GM18502 (cell line): ENCODE results near the gene NUFIP2.
"Not testable (repeated sequence)": the region's sequence is repeated elsewhere in the genome, so short reads cannot be mapped to it uniquely, and the experiment has no call there.

Experiments
- ATAC-seq: cut with Tn5 transposase; IDR thresholded peaks from one replicate; pipeline ENCODE4 v1.9.1; 2021; ENCODE audit warnings: mild to moderate bottlenecking; ENCODE audit not compliant: unreplicated experiment, poor library complexity

NUFIP2 gene

DNA sequence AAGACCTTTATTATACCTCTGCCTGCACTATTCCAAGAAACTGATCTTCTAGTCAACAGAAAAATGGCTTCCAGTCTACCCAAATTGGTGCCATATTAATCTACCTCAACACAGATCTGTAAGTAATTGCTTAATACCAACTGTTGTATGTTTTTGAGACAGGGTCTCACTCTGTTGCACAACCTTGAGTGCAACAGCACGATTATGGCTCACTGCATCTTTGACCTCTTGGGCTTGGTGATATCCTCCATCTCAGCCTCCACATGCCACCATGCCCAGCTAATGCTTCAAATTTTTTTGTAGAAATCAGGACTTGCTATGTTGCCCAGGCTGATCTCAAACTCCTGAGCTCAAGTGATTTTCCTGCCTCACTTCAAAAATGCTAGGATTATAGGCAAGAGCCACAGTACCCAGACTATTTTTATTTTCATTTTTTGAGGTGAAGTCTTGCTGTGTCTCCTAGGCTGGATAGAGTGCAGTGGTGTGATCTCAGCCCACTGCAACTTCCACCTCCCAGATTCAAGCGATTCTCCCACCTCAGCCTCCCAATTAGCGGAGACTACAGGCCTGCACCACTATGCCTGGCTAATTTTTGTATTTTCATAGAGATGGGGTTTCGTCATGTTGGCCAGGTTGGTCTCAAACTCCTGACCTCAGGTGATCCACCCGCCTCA is 14.4 kb downstream of the NUFIP2 start:
- no peak for ATAC-seq

DNA sequence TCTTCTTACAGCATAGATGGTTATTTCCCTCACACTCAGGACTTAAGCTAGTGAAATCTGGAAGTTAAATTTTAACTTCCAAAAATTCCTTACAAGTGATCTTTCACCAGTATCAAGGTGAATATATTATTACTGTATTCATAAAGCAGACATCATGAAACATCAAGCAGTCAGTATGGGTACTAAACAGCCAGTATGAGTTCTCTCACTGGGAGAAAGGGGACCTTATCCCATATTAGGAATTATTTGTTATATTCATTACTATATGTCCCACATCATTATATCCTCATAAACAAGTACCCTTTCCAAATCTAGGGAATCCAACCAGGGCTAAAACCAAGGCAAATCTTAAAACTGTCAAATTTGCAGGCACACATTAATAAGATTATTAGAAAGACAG is 15.3 kb downstream of the NUFIP2 start:
- ATAC-seq = no peak

DNA sequence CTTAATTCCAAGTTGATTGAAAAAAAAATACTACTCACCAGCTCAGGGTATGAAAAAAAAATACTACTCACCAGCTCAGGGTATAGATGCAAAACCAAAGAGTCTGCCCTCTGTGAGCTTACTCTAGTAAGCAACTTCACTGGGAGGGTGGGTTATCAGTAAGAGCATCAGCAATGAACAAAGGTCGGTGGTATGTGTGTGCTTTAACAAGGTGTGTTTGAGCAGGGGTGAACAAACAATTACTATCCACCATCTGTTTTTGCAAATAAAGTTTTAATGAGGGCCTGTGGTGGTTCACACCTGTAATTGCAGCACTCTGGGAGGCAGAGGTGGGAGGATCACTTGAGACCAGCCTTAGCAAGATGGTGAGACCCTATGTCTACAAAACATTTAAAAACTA is 20.0 kb downstream of the NUFIP2 start:
- no peak for ATAC-seq

DNA sequence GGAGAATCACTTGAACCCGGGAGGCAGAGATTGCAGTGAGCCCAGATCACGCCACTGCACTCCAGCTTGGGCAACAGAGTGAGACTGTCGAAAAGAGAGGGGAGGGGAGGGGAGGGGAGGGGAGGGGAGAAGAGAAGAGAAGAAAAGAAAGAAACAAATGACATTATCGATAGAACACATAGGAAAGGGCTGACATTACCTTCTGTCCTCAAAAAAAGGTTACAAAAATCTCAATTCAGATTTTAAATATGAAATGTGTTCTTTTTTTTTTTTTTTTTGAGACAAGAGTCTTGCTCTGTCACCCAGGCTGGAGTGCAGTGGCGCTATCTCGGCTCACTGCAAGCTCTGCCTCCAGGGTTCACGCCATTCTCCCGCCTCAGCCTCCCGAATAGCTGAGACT is 22.0 kb downstream of the NUFIP2 start:
- ATAC-seq = not testable (repeated sequence)

DNA sequence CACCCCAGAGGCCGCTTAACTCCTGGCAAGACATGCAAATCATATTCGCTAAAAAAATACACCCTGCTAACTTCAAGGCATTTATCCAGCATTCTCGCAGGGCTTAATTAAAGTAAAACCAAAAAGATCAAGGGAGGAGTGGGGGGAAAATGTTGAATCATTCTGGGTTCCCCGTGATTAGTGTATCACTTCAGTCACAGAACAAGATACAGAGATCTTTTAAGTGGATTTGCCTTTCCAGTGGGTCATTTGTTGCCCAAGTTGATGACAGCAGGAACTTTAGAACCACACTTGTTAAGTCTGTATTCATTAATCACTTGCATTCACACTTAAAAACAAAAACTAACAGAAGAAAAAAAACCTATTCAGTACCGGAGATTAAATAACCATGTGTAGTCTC is 30.0 kb downstream of the NUFIP2 start:
- ATAC-seq = no peak

DNA sequence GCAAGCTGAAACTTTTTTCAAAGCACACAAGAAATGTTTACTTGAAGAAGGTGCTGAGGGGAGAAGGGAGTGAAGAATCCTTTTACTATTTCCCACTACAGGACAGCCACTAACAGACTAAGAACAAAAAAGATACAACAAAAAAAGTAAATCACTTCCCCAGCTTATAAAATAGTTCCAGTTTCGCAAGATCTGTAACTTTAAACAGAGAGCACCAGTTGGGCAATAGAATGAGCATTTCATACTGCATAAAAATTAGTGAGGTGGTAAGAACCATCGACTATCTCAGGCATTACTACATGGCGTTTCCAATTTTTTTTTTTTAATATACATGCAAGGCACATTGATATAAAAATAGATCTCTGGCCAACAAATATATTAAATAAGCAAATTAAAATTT is 36.2 kb downstream of the NUFIP2 start:
- no peak for ATAC-seq

DNA sequence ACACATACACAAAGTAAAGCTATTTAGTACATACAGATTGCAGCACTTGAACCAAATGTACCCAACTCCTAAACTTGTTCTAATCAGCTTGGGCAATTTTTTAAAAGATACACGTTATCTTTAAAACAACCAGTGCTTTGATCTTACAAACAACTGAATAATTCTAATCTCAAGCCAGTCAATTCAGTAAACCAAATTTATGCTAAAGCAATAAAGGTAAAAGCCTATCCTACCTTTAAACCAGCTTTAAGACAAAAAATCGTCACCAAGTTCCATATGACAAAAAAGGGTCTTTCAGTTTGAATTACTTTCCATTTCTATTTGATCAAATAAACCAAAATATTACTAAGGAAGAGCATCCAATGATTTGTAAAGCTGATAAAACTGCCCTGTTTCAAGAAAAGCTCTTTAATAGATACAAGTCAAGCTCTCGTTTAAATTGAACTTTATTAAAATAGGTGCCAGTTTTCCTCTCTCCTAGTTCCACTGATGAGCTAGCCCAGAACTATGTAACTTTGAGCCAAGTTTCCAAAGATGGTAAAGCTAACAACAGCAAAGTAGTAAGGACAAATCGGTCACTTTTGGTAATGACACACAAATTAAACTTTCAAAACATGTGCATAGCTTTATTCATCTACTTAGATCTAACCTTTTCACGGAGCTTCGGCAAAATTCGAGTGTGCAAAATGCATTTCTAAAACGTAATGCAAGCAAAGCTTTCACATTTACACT is 37.0 kb downstream of the NUFIP2 start:
- no peak for ATAC-seq

DNA sequence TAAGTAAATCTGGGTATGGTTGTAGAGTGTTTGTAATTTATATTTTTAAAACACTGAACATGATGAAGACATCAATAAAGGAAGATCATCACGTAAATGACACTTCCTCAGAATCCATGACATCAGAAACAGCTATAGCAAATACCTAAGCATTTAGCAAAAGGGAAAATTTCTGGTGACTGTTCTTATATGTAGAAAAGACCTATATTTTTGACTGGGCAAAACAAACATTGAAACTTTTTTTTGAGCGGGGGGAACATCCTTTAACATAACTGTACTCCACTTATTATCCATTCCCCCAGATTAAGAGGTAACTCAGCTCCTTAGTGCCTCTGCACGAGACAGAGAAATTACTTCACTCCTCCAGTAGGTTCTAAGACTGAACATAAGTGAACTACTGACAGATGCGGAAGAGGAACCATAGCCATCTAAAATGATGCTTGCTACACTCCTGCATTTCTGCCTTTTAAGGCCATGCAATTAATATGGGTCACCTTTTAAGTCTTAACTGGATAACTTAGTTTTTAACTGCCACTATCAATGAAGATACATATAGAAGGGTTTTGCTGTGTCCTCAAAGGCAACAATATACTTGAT is 37.9 kb downstream of the NUFIP2 start:
- no peak for ATAC-seq

DNA sequence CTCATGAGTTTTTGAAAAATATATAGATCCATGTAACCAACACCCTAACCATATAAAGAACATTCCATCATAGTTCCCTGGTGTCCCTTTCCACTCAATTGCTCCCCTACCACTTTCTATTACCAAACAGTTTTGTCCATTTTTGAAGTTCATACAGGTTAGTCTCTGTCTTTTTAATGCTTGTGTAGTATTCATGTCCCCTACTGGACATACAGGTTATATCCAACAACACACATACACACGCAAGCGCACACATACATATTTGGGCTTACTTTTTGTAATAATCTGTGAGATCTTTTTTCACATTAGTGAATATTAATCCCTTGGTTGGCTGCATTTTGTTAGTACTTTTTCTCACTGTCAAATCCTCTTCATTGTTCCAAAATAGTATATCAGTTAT is 40.9 kb downstream of the NUFIP2 start:
- ATAC-seq = no peak

DNA sequence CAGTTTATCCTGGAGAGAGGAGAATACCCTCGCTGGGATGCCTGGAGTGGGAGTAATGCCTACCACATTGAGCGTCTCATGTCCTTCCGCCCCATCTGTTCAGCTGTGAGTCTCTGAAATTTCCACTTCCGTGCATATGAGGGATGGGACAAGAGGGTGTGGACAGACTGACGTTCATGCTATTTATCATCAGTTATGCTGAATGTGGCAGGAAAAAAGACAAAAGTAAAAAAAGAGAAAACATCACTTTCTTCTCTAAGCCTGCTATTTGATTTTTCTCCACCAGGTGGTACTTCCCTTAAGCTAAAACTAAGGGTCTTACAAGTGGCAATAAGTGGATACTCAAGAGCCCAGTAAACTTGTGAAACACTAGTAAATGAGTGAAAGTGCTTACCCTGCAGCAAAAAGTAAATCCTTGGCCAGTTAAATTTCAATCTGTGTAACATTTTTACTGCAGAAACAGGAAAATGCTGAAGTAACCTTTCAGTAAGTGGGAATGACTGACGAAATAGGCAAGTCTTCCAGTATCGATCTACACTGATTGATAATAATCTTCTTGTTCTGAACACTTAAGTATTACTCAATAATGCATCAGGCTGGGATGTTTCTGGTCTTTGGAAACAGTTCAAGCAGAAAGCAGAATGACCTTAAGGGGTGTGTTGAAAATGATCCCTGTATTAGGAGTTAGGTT is 41.7 kb downstream of the NUFIP2 start:
- no peak for ATAC-seq

DNA sequence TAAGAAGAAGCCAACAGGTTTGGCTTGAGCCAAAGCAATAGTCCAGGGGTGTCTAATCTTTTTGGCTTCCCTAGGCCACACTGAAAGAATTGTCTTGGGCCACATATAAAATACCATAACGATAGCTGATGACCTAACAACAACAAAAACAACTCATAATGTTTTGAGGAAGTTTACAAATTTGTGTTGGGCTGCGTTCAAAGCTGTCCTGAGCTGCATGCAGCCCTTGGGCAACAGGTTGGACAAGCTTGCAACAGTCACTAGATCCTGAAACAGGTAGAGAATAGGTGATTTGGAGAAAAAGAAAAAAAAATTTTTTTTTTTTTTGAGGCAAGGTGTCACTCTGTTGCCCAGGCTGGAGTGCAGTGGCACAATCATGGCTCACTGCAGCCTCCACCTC is 42.8 kb downstream of the NUFIP2 start:
- no peak for ATAC-seq

DNA sequence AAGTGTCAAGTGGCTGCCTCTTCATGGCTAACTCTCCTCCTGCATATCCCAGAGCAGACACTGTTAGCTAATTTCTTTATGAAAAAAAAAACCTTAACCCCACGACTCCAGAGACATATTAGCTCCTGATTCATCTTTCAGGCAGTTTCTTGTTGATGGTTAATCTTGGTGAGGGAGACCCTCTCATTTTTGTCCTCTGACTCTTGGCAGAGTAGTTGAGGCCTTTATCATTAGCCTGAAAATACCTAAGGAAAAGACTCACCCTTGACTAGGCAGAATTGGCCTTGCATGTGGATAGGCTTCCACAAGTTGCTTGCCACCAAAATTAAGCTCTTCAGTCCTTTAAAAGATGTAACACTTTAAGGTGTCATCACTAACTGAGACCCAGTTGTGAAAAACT is 43.3 kb downstream of the NUFIP2 start:
- ATAC-seq = no peak

DNA sequence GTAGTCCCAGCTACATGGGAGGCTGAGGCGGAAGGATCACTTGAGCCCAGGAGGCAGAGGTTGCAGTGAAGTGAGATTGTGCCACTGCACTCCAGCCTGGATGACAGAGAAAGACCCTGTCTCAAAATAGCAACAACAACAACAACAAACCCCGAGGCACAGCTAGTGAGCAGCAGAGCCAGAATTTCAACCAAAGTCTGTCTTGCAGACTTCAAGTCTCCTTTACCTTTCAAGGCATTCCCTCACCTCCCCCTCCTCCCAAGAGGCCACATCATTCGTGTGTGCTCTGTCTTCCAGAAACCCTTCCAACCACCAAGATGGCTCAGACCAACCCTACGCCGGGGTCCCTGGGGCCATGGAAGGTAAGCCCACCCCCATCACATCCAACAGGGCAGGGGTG is 45.1 kb downstream of the NUFIP2 start:
- no peak for ATAC-seq

DNA sequence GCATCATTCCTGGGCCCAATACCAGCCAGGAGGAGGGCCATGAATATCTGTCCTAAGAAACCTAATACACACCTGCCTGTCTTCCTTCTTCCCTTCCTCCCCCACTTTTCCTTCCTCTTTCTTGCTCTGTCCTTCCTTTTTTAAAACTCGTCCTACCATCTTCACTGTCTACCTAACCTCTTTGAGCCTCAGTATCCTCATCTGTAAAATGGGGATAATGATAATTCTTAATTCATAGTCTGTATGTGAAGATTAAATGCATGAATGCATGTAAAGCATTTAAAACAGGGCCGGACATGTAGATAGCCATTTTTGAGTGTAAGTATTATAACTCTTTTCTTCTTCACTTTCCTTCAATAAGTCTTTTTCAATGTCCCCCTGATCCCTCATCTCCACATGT is 46.7 kb downstream of the NUFIP2 start:
- ATAC-seq = no peak

DNA sequence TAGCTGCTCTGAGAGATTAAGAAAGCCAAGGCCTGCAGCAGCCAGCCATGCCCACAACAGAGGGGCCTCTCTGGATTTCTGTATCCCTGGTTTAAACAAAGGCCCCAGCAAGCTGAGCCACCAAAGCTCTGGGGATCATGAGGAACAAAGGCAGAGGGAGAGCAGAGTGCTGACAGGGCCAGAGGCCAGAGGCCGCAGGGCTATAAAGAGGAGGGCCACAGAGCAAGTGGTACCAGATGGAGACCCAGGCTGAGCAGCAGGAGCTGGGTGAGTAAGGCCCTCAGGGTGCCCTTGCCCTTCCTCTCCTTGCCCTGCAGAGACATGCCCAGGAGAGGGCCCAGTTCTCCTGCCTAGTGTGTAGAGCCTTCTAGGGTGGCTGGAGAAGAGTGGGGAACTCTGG is 47.3 kb downstream of the NUFIP2 start, which contains the start of gene CRYBA1:
CRYBA1 (plus strand) TSS at position 232 of the 400 bp plus-strand sequence; CDS start at position 237, 5 bp downstream.
- ATAC-seq = no peak

DNA sequence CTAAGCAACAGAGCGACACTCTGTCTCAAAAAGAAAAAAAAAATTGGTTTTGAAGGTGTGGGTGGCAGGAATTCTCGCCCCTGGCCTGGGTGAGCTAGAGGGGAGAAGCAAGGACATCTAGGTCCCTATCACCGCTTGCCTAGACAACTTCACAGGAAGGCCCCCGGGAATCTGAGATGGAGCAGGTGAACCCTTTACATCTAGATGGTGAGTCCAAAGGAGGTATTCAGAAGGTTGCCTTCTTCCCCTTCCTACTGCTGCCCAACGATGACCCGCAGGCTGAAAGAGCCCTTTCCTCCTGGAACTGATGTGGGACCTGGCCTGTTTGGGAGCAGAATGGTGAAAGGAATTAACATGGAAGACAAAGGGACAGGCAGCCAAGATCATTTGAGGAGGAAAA is 48.5 kb downstream of the NUFIP2 start:
- no peak for ATAC-seq

DNA sequence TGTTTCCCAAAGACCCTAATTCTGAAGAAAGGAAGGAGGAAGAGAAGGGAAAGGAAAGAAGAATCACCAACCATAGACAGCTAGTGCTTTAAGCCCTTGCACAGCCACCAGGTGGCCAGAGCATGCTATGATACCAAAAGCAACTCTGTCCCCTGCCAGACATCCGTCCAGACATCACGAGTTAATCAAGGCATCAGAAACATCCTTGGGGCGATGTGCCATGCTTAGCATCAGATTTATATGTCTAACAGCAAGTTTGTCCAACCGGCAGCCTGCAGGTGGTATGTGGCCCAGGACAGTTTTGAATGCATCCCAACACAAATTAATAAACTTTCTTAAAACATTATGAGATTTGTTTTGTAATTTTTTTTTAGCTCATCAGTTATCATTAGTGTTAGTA is 50.2 kb downstream of the NUFIP2 start:
- ATAC-seq = no peak

DNA sequence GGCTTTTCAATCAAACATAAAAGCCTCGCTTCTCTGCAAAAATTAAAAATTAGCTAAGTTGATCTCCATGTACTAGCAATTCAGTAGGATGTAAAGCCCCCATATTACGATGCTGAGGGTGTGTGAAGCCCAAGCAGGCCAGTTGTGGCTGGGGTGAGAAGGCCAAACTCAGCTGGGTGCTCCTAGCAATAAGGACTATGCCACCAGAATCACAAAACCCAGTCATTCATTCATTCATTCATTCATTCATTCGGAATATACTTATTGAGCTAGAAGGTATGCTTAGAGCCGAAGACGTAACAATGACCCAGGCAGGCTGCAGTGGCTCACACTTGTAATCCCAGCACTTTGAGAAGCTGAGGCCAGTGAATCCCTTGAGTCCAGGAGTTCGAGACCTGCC is 51.2 kb downstream of the NUFIP2 start:
- no peak for ATAC-seq

DNA sequence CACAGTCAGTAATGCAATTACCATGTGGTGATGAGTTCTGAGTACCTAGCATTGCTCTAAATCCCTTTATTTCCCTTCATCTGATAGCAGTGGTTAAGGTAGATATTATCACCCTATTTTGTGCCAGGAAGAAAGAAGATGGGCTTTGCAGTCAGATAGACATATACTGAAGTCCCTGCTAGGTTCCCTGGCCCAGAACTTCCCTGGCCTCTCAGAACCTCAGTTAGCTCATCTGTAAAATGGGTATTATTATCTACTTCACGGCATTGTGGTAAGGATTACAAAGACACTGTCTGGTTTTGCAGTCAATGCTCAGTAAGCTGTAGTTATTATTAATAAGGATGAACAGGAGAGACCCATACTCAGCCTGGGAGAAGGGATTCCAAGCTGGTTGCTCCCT is 51.9 kb downstream of the NUFIP2 start:
- ATAC-seq = no peak

DNA sequence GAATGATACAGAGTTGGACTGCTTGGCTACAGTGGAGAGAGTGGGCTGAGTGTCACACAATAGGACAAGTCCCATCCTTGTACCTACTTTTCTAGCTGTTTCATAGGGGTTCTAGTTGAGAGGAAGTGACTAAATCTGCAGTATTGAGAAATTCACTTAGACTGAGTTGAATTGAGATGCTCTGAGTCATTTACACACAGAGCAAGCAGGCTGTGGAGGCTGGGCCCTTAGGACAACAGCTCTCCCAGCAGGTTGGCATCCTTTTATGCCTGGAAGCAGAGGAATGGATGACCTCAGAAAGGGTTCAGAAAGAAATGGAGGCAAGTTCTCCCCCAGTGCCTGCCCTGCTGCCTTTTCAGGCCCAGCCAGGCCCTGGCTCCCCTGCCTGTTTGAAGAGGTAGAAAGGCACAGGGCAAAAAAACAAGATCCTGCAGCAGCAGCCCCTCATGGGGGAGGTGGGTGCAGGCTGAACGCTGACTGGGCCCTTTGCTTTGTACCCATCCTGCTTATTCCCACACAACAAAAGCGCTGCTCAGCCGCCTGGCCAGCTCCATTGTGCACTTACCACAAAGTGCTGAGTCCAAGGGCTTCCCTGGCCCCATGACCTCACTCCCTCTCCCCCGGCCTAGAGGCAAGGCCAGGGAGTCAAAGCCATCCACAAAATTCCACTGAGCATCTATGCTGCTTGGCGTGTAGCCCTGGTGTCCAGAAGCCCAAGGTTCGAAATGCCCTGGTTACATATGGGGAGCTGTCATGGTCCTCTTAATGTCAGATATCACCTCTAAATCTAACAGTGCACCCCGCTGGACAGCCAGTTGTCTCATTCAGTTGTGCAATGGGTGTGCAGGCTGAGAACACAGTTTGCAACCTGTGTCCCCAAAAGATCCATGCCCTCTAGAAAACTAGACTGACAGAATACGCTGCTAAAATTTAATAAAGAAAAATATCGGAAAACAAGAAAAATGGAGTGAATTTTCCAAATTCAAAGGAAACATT is 52.7 kb downstream of the NUFIP2 start:
- no peak for ATAC-seq
